Measurements from ENCODE around the gene MXI1. TPM values are rescaled to one million over a fixed set of nuclear protein-coding genes. Genes with fewer than 3 reads are reported as not detected.

The MXI1 gene
- total RNA-seq, 1 donor from 2014 or later = 34.0 TPM

DNA sequence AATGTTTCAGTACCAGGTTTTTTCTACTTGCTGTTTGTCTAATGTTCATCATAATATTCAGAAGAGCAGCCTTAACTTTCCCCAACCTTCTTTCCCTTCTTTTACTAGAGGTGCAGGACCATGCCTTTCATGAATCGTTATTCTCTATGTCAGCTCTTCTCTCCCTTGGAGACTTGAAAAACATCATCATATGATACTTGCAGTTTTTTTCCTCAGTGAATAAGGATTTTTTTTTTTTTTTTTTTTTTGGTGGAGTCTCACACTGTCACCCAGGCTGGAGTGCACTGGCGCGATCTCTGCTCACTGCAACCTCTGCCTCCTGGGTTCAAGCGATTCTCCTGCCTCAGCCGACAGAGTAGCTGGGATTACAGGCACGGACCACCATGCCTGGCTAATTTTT is 67.2 kb downstream of the MXI1 start:
- DNase-seq (ENCODE audit: low spot score) = no peak

DNA sequence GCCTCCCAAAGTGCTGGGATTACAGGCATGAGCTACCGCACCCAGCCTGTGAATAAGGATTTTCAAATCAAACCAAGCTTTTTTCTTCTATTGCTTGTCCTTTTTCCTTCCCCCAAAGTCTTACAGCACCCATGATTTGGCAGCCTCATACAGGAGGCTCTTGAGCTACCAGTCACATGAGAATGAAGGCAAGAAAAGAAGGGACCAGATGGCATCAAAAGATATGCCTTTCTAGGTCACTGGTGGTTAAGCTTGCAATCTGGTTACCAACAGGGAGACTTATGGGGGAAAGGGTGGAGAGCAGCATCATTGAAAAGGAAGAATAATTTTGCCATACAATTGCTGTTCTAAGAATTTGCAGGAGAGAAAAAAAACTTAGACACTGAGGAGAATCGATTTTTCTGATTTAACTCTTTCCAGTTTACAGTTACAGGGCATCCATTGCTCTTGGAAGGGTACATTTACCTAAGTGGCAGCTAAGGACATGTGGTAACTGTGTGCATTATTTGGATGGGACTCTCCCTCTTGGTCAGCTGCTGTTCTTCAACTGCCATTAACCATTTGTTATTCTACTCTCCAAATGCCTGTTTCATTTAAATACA is 67.8 kb downstream of the MXI1 start:
- DNase-seq (ENCODE audit: low spot score) = no peak

DNA sequence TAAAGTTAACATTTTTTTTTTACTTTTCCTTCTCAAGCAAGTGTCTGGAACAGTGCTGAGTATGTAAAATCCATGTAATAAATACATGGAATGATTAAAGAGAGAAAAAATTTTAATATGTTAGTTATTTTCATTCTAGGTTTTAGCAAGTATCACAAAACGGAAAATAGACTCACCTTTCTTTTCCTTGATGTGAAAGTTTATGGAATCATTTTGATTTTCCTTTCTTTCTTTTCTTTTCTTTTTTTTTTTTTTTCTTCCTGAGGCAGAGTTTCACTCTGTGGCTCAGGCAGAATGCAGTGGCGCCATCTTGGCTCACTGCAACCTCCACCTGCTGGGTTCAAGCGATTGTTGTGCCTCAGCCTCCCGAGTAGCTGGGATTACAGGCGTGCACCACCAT is 69.2 kb downstream of the MXI1 start:
- DNase-seq (ENCODE audit: low spot score) = no peak

DNA sequence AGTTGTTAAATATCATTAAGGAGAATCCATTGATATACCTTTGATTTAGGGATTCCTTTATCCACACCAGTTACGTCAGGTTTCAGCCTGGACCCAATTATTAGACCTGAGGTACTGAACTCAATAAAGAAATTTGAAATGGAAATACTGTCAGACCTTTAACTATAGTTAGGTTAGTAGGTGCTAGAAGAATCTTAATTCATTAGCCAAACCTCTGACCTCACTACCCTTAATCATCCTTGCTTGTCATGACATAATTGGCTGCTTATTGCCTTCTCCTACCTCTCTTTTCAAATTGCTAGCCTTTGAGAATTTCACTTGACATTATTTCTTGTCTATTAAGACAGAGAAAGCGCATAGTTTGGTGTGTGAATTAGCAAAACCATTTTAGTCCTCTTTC is 70.2 kb downstream of the MXI1 start:
- no peak for DNase-seq (ENCODE audit: low spot score)

DNA sequence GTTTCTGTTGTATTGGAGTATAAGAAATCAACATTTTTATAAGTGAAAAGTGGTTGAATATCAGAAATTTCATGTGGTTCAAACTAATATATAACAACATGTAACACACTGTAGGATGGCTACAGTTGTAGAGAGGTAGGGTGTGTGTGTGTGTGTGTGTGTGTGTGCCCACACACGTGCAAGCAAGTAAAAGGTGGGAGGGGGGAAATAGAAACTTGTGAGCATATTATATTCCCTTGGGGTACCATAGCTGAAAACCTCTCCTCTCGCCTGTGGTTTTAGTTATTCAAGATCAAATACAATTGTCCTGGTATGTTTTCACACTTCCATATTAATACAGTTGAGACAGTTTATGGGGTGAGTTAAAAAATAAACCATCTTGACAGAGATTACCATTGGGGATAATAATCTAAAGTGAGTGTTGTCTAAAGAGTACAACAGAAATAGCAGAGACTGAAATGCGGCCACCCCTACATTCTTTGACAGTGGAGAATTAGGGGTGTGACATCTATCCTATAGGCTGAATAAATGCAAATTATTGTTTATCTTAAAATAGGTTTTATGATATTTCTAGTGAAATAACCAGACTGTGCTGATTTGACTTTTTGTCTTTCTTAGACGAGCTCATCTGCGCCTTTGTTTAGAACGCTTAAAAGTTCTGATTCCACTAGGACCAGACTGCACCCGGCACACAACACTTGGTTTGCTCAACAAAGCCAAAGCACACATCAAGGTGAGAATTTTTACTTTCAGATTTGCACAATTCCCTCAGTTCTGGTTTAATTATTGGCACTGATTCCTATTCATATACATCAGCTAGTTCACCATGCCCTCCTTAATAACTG is 71.4 kb downstream of the MXI1 start:
- no peak for DNase-seq (ENCODE audit: low spot score)

DNA sequence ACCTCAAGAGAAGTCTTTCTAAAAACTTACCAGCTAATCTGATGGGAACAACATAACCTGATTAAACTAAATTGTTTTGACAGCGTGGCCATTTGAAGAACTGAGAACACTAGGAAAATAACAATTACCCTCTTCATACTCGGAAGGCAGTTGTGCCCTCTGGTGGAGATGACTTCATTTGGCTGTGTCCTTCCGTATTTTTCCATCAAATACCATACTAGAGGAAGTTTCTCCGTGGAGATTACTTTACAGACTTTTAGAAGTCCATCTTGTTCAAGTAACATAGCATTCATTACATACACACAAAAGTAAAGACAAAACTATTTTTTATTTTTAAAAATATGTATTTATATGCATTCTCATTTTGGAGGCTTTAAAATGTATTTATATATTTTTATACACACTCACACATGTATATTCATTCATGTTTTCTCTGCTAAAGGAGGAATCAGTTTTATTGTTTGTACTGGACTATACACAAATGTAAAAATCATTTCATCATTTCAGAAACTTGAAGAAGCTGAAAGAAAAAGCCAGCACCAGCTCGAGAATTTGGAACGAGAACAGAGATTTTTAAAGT is 72.1 kb downstream of the MXI1 start:
- no peak for DNase-seq (ENCODE audit: low spot score)

DNA sequence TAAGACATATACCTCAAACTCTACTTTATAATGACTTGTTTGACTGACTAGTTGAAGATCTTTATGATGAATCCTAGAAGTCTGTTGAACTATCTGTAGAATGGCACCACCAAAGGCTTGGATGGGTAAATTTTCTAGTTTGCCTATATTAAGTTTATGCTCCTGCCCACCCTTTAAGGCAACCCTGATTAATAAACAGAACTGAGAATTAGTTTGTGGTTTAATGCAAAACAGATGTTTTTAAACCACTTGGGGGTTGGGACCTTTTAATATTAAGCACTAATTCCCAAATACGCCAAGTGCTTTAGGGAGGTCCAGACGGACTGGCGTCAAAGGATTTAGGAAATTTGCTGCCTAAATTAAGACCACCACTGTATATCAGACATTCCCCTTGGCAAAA is 76.9 kb downstream of the MXI1 start:
- DNase-seq (ENCODE audit: low spot score) = no peak

DNA sequence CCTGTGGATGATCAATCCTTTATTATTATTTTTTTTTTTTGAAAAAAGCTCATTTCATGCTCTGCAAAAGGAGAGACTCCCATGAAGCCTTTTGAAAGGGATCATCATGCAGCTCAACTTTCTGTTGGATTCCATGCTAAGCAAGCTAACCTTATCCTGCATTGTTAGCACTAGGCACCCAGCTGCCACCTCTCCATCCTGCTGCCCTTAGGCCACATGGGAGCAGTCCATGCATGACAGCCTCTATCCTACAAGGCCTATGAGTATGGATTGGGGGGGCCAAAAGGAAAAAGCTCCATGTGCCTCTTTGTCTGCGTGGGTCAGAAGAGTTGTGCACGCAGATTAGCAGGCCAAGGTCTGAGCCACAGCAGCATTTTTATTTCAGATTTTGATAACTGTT is 78.1 kb downstream of the MXI1 start:
- DNase-seq (ENCODE audit: low spot score) = no peak

DNA sequence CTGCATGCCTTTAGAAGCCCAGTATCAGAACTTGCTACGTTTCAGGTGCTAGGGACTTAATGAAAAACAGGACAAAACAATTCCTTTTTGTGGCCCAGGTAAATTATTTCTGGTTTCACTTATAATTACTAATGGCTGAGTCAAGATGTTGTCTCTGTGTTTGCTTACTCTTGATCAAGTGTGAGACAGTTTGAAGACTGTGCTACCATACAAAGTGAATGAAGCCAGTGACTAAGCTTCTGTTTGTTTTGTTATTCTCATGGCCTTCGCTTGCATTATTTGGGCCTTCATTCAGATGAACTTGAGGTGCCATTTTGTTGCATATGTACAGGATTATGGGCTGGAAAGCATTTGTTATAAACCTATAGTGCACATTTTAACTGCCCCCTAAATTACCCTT is 79.4 kb downstream of the MXI1 start:
- DNase-seq (ENCODE audit: low spot score) = no peak

DNA sequence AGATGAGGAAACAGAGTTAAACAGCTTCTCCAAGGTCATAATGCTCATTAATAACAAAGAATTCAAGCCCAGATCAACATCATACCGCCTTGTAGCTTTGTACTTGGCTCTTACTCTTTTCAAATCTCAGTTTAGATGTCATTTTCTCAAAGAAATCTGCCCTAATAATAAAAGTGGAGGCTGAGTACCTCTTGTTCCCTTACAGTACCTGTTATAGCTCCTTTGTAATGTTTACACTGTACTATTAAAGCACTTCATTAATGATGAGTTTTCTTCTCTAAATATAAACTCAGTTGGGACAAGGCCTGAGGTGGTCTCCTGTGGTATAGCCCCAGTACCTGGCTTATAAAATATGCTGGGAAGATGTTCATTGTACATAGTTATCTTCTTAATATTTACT is 89.6 kb downstream of the MXI1 start:
- no peak for DNase-seq (ENCODE audit: low spot score)

DNA sequence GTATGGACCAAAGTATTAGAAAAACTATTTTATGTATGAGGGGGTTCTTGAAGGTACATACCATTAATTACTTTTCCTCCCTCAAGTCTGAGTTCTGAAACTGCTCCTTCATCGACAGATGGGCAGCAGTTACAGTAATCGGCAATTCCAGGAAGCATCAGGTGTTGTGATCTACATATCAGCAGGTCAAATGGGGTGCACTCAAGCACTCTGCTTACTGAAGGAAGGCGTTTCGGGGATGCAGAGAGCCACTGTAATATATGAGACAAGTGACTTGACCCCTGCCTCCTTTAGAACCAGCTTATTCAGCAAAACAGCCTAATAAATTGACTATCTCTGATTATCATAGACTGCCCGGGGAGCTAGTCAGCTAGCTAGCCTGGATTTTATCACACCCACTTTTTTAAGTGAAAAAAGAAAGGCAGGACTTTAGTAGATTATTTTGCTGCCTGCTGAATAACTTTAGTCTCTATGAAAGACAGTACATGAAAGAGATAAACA is 93.1 kb downstream of the MXI1 start:
- DNase-seq (ENCODE audit: low spot score) = no peak

DNA sequence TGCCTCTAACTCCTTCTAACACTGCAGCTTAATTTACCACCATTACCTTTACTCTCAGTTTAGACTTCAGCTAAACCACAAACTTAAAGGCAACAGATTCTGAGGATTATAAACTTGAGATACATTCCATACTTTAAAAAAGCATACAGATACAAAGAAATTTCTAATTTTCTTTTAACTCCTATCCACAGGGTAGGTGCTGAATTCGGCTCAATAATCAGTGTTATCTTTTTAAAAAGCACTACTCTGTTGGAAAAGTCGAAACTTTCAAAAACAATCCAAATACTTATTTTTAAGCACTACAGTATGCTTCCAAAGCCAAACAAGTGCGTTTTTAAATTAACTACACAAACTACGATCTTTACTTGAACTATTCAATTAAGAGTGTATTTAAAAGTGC is 96.3 kb downstream of the MXI1 start:
- DNase-seq (ENCODE audit: low spot score) = no peak

DNA sequence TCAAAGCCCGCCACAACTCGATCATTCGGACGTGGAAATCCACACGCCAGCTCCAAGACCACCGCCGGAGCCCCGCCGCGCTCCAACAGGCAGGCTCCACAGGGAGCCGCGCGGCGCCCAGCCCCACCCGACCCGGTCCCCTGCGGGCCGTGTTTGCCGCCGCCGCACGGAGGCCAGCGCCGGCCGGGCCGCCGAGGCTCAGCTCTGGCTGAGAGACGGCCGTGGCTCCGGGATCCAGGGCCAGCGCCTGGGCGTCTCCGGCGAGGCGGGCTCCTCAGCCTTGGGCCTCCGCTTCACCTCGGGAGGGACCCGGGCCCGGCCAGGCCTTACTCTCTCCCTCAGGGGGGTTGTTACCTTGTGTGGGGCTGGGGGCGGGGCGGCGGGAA is 97.0 kb downstream of the MXI1 start:
- no peak for DNase-seq (ENCODE audit: low spot score)

DNA sequence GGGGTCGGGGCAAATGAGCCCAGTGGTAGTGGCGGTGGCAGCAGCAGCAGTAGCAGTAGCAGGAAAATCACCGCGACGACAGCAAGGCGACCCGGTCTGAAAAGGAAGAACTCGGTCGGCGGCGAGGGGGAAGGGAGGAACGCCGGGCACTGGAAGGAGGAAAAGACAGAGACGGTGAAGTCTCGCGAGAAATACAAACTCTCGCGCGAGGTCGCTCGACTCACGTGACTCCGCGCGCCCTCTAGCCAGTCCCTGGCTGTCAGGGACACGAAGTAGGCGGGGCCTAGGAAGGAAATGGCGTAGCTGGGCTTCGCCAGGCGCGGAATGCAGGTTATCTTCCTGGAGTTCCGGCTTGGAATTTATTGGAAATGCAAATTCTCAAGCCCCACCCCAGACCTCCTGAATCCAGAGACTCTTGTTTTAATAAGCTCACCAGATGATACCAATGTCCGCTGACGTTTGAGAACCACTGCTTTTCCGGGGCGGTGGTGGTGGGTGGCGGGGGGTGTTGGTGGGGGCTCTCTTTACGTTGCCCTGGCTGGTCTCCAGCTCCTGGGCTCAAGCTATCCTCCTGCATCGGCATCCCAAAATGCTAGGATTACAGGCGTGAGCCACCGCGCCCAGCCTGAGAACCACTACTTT is 97.5 kb downstream of the MXI1 start, which contains the start of gene SMNDC1:
Gene SMNDC1, minus strand, starts transcription at position 141 of the 642 bp plus-strand sequence. CDS start 1,333 bp downstream, outside the sequence.
- peak; percentile 99 for DNase-seq (ENCODE audit: low spot score)

DNA sequence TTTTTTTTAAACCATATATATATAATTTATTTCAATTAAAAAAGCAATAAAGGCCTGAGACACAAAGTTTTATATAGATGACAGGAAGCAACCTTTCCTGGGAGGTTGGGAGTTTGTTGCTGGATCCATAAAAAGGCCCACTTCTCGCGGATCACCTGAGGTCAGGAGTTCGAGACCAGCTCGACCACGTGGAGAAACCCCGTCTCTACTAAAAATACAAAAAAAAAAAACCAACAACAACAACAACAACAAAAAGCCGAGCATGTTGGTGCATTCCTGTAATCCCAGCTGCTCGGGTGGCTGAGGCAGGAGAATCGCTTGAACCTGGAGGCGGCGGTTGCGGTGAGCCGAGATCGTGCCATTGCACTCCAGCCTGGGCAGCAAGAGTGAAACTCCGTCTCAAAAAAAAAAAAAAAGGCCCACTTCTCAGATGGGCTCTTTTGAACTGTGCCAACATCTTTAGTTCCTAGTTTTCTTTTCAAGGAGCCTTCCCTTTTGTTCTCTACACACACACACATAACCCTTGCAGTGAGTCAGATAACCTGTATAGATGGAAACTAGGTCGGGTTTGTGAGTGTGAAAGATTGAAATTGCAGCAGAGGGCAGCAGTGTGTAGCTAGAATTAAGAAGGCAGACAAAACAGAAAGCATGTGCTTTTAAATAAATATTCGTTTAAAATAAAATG is 98.5 kb downstream of the MXI1 start:
- peak; percentile 54 for DNase-seq (ENCODE audit: low spot score)

DNA sequence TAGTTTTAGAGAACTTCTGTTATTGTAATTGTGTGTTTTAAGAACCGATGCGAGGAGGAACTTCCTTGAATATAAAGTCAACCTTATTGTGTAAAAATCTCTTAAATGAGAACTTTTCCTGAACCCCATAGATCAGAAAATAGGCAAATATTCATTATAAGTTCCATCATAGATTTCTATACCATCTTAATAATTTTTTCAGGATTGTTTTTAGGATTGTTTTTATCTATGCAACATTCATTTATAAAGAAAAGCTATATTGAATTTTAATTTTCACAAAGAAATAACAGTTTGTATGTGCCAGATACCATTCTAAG is 99.0 kb downstream of the MXI1 start:
- DNase-seq (ENCODE audit: low spot score) = no peak

DNA sequence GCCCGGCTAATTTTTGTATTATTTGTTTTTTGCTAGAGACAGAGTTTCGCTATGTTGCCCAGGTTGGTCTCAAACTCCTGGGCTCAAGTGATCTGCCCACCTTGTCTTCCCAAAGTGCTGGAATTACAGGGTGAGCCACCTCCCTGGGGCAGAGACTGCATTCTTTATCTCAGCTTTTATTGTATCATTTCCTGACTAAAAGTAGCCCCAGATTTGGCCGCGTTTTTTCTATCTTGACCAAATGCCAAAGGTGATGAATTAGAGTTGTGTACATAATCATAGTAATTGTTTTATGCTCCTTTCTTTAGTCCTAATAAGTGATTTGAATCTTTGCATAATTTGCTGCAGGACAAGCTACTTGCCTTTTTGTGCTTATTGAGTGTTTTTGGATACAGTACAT is 100.4 kb downstream of the MXI1 start:
- no peak for DNase-seq (ENCODE audit: low spot score)

DNA sequence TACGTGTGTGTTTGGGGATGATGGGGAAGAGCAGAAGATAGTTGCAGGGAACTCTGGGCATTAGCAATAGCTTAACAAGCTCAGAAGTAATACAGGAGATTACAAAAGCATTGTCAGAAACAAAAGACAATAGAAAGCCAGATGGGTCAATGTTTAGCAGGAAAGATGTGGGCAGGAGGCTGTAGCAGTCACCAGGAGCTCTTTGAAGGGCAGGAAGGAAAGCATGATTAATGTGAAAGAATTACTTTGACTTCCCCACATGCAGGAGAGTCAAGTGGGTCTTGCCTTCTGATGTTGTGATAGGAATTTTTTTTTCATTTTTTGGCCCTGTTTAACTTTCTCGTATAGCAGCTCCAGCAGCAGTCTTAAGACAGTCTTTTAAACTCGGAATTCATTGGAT is 103.3 kb downstream of the MXI1 start:
- DNase-seq (ENCODE audit: low spot score) = no peak

DNA sequence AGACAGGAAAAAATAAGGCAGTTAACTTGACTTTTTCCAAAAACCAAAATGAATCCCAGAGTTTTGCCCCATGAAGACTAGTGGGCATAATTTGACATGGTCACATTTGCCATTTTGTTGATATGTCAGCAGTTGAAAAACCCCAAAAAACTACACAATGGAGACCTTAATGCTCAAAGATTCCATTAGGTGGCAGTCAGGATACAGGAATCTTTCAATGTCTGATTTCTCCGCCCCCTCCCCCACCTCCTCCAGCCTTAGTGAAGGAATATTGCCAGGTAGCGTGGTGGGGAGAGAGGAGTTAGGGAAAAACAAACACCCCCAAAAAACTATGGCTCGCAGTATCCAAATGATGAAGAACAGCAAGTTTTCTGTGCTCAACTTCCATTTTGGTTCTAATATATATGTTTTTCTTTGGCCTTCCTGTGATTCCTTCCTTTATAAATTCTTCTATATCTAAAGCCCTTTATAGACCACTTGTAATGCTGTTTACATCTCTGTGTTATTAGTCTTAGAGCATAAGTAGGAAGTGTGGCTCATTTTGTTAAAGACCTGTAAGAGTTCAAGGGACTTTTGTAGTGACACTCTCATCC is 104.0 kb downstream of the MXI1 start:
- DNase-seq (ENCODE audit: low spot score) = no peak

DNA sequence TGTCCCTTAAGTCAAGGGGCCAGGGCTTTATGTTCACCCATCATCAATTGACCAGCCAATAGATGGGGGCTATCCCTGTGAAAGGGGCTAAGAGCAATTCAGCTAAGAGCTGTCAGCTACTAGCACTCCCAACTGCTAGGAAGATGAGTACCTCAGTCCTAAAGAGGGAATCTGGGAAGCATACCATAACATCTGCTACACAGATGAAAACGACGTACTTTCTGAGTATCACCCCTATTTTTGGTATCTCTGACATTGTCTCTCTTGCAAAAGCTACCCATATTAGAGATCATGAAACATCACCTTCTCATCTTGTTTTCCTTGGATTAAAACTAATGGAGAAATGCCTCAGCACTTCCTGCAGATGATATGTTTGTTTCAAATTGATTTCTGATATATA is 104.8 kb downstream of the MXI1 start:
- no peak for DNase-seq (ENCODE audit: low spot score)

DNA sequence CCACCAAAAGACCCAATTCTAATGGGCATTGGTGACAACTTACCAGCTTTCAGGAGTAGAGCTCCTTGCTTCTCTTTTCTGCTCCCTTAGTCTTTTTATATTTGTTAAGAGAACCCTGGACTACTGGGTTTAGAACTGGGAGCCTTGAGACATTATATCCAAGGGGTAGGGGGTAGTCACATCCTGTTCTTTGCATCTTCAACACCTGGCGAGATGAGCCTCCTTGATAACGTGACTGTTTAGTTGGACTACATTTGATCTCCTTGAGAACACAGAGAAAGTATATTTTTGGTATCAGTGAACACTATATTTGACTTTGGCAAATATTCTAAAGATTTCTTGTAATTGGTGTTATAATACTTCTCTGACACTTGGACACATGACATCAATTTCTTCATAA is 106.3 kb downstream of the MXI1 start:
- DNase-seq (ENCODE audit: low spot score) = no peak

Data from ureter (tissue), 1 donor.